ENCODE data around the gene CATSPER3.

CATSPER3 gene

DNA sequence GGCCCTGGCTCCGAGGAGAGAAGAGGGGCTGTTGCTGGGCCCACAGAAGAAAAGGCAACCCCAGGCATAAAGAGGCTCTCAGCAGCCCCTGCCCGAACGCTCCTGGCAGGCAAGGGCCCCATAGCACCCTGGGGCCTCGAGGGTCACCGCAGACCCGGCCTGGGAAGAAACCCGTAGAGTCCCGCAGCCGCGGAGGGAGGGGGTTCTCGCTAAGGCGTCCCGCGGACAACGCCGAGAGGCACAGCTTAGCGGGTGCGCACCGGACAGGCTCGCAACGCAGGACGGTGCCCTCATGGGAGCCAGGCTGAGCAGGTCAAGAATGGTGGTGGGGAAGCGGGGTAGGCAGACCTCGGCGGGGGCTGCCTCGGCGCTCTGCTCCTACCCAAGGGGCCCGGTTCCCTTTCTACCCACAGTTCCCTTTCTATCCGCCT lies 59.6 kb downstream of the CATSPER3 start:
- CTCF ChIA-PET, result no interaction called here
- POLR2A ChIA-PET, result no interaction called here
- TF ChIP-seq CTCF (IDR thresholded peaks at IDR 0.05; ENCODE audit: control extremely low read depth, extremely low read depth, low read depth, missing control alignments), result no peak
- no peak for DNase-seq (ENCODE audit: extremely low spot score)

- no peak for TF ChIP-seq CTCF (IDR thresholded peaks at IDR 0.05; ENCODE audit: control extremely low read depth, extremely low read depth, low read depth, missing control alignments)
- POLR2A ChIA-PET, result no interaction called here
Observed at GRCh38 chr5:135027697-135028615, 60.2 kb downstream of the CATSPER3 start.

GRCh38 chr5:135028791-135029476 lies 61.2 kb downstream of the CATSPER3 start:
- no peak for DNase-seq (ENCODE audit: extremely low spot score)
- CTCF ChIA-PET, result no interaction called here
- TF ChIP-seq CTCF (IDR thresholded peaks at IDR 0.05; ENCODE audit: control extremely low read depth, extremely low read depth, low read depth, missing control alignments), result no peak
- POLR2A ChIA-PET, result no interaction called here

More at GRCh38 chr5:135027697-135028615, 60.2 kb downstream of the CATSPER3 start:
- no peak for DNase-seq (ENCODE audit: extremely low spot score)
- CTCF ChIA-PET, result no interaction called here

DNA sequence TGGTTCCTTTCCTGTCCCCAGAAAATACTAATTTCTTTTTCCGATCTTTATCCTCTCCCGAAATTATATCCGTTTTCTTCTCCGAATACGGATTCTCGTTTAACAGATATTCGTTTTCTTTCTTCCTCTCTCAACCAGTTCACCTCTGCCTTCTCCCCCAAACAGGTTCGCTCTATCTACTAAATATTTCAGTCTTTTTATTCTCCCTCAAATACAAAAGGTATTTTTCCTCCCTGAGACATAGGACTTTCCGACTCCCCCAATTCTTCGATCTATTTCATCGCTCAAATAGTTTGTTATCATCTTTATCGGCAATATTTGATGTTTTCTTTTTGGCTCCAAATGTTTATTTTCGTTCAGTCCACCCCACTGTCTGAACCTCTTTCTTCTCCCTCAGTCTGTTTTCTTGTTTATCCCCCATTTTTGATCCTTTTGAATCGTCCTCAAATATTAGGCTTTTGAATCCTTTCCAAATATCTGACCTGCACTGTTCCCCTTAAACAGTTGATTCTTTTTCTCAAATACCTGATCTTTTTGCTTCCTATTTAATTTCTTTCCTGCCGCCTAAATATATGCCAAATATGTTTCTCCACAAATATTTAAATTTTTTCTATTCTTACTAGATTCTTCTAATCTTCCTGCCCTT lies 61.9 kb downstream of the CATSPER3 start:
- DNase-seq (ENCODE audit: extremely low spot score), result no peak
- TF ChIP-seq CTCF (IDR thresholded peaks at IDR 0.05; ENCODE audit: control extremely low read depth, extremely low read depth, low read depth, missing control alignments), result no peak
- POLR2A ChIA-PET, result no interaction called here
- CTCF ChIA-PET, result no interaction called here

GRCh38 chr5:135030123-135030955 lies 62.6 kb downstream of the CATSPER3 start:
- CTCF ChIA-PET, result no interaction called here

More at GRCh38 chr5:135030123-135030955, 62.6 kb downstream of the CATSPER3 start:
- POLR2A ChIA-PET, result no interaction called here
- no peak for DNase-seq (ENCODE audit: extremely low spot score)
- no peak for TF ChIP-seq CTCF (IDR thresholded peaks at IDR 0.05; ENCODE audit: control extremely low read depth, extremely low read depth, low read depth, missing control alignments)
